GM03348 (cell line): Measurements from ENCODE around the gene DISC1.
A peak's percentile ranks its signal among the peaks of the same experiment; 100 is the strongest.
"Not testable (repeated sequence)": the region's sequence is repeated elsewhere in the genome, so short reads cannot be mapped to it uniquely, and the experiment has no call there.

ENCODE experiments used
- DNase-seq: peaks from one replicate; pipeline ENCODE4 v3.0.0; 2012; ENCODE audit warnings: low spot score

Gene DISC1

GRCh38 chr1:231667896-231668506, 41.4 kb downstream of the DISC1 start:
- DNase-seq, result no peak

DNA sequence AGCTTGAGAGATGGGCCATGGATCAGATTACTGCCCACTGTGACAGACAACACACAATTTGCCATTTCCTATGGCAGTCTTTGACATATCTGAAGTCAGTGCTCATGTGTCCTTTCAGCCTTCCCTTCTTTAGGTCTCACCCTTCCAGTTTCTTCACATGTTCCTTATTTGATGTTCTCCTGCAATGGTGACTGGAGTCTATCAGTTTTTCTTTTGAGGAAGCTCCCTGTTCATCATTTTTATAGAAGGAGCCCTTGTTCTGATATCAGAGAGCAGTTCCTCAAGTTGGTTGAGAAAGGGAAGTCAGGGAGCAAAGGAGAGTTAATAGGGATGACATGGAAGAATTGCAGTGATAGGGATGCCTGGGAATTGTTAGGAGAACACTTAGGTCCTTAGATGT, 42.2 kb downstream of the DISC1 start:
- DNase-seq, result no peak

GRCh38 chr1:231669864-231670621, 43.5 kb downstream of the DISC1 start:
- DNase-seq, result not testable (repeated sequence)

DNA sequence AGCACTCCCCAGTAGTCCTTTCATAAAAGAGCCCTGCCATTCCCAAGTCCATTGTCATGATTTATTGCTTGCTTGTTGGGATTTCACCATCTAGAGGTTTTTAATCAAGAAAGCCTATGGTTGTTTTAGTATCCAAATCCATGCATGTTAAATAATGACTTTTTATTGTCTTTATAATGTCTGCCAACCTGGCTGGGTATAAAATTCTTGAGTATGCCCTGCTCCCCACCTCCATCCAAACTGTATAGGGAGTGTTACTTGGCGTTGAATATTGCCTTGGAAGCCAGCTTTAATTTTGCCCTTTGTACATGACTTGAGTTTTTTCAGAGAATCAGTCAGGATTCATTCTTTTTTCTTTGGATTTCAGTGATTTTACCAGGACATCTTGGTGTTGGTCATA, 44.2 kb downstream of the DISC1 start:
- DNase-seq, result no peak

DNA sequence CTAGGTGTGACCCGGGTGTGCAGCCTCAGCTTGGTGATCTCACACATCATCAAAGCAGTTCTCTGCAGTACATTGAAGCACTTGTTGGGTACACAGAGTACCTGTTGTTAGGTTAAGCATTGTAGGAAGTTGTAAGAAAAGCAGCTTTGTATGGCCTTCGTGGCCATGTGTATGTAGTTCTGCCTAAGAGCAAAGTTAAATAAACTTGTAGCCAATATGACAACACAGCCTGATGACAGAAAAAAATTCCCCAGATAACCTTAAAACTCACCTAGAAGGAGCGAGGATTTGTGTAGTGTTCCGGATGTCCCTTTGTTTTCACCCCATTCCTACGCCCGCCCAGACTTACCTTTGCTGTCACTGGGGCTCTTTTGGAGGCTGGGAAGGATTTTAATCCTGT, 48.0 kb downstream of the DISC1 start:
- DNase-seq, result no peak

DNA sequence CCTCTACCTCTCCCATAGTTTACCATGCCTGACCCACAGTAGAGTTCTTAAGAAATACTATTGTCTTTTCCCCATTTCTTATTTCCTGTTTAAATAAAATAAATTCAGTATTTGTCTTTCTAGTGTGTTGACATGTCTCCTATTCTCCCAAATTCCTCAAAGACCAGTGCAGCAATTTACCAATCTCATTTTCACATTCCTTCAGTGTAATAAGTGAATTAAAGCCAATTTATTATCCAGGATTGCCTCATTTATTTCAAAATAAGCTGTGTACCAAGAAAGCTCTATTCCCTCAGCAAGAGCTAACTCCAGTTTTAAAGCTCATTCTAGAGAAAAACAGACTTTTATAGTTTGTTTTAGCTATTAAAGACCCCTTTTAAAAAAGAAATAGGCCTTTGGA, 49.9 kb downstream of the DISC1 start:
- DNase-seq, result no peak

GRCh38 chr1:231677442-231677841, 50.9 kb downstream of the DISC1 start:
- DNase-seq, result no peak

DNA sequence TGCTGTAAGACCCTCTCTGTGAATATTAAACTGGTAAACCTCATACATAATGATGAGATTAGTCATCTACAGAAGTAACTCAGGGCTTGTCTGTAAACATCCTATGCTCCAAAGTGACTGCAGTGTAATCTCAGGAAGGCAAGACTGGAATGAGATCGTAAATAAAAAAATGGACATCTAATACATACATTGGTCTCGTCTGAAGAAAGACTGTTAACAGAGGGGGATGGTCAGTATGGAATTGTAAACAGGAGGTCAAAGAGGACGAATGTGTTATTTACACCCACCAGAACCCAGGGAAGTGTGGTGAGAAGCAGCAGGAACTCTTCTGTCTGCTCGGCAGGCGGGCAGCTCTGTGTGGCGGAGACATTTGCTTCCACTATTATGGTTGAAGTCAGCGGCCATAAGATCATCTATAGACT, 51.4 kb downstream of the DISC1 start:
- no peak for DNase-seq

DNA sequence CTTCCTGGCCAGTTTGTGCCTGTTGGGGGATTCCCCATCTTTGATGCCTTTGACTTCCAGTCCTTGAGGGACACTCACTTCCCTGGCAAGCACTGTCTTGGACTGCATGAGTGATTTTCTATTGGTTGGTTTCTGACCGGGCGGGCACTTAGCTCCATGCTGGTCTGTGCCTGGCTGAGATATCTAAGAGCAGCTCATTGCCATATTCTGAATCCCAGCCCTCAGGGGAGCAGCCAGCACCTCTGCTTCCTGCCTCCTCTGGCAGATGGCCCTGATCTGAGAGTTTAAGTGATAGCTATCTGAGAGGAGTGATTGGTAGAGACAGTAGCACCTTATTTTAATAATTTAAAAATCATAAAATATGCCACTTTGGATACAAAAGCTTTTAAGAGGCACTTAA, 52.5 kb downstream of the DISC1 start:
- no peak for DNase-seq

DNA sequence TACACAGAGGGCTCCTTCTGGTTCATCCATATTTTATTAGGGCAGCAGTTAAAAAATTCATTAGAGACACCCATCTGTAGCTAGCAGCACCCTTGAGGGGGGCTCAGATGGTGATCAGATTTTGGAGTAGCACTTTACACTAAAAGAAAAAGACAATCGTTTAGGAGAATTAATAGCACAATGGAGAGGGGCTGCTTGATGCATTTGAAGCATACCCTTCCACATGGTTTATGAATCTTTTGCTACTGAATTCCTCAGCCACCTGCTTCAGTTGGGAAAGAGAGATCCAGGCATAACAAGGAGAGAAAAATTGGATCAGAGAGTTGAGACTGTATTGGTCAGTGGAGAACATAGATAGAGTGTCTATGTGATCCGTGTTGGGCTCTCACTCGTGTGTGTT, 54.4 kb downstream of the DISC1 start:
- DNase-seq, result no peak

DNA sequence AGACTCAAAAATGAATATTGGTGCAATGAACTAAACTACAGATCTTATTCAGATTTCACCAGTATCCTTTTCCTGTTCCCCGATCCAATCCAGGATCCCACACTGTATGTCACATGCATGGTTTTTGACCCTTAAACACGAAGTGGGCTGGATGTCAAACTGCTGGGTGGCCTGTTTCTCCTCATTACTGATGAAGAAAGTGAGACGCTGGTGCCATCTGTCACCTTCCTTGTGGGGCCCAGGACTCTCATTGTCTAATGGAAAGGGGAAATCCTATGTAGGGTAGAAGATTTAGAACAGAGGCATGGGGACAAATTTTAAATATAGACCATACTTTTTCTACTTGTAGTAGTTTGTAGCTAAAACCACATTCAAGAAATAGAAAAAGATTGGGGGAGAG, 56.2 kb downstream of the DISC1 start:
- DNase-seq, result no peak

- no peak for DNase-seq
Observed at GRCh38 chr1:231683439-231684165, 57.0 kb downstream of the DISC1 start.

- no peak for DNase-seq
Observed at GRCh38 chr1:231684356-231685244, 58.0 kb downstream of the DISC1 start.

- no peak for DNase-seq
Observed at GRCh38 chr1:231686384-231686783, 59.8 kb downstream of the DISC1 start.

DNA sequence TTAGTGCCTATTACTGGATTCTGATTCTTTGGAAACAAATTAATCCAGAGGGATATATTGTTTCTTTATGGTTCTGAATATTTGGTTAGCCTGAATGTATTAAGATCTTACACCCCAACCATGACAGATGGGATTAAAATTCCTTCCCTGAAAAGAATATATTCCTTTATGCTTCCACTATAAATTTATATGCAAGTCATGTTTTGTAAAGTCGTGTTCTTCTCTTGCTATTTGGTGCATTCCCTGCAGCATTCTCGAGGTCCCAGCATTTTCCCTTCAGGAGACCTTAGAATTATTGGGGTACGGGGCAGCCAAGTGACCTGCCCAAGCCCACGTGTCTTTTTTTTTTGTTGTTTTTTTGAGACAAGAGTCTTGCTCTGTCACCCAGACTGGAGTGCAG, 62.4 kb downstream of the DISC1 start:
- DNase-seq, result no peak

GRCh38 chr1:231690059-231690458, 63.5 kb downstream of the DISC1 start:
- no peak for DNase-seq

GRCh38 chr1:231691618-231692259, 65.1 kb downstream of the DISC1 start:
- peak; percentile 40 for DNase-seq

- no peak for DNase-seq
Observed at GRCh38 chr1:231693361-231694074, 66.9 kb downstream of the DISC1 start.

- DNase-seq, result no peak
Observed at GRCh38 chr1:231694075-231694431, 67.5 kb downstream of the DISC1 start.

GRCh38 chr1:231694465-231695077, 68.0 kb downstream of the DISC1 start:
- no peak for DNase-seq
